HG03039 (cell line): ENCODE results near the gene HSPB1.
"Not testable (repeated sequence)": the region's sequence is repeated elsewhere in the genome, so short reads cannot be mapped to it uniquely, and the experiment has no call there.

Experiments
- ATAC-seq: cut with Tn5 transposase; IDR thresholded peaks from one replicate; pipeline ENCODE4 v1.9.1; 2021; ENCODE audit warnings: mild to moderate bottlenecking, moderate library complexity; ENCODE audit not compliant: unreplicated experiment

Gene HSPB1

DNA sequence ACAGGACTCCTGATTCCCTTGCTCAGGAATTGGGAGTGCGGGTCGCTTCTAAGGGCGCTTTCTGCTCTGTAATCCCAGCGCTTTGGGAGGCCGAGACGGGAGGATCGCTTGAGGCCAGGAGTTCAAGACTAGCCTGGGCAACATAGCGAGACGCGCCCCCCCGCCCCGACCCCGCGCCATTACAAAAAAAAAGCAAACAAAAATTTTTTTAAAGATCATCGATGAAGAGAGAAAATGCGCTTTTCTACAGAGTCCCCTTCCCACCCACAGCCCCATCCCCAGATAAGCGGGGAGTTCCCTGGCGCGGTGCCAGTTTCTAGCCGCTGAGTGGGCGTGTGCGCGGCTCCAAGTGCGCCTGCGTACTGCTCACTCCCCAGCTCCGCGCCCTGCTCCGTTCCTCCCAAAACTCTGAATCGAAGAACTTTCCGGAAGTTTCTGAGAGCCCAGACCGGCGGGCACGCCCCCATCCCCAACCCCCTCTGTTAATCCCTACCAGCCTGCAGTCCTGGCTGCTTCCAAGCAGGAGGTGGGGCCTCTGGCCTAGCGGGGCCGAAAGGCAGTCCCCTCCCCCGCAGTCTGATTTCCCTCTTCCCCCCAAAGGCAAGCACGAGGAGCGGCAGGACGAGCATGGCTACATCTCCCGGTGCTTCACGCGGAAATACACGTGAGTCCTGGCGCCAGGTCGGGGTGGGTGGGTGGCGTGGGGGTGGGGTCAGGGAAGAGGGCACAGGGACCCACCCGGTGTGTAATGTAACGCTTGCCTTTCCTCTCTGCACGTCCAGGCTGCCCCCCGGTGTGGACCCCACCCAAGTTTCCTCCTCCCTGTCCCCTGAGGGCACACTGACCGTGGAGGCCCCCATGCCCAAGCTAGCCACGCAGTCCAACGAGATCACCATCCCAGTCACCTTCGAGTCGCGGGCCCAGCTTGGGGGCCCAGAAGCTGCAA, 1.0 kb downstream of the HSPB1 start:
- ATAC-seq: peak; percentile 40

DNA sequence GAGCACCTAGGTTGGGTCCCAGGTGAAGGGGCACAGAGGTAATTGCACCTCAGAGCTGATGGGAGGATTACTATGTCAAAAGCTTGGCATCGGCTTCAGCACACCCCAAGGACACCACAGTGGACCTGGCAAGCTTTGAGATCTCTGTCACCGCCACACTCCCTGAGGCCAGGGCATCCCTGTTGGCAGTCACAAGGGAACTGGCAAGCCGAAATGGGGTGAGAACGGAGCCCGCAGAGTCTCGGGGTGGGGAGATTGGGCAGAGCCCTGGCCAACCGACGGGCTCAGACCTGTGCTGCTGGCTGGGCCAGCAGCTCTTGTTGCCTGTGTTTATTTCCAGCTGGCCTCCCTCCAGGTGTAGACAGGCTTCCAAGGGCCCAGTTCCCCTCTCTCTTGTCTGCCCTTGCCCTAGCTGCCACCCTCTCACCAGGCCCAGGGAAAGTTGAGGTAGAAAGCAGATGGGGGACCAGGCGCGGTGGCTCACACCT, 2.5 kb downstream of the HSPB1 start:
- ATAC-seq: no peak

DNA sequence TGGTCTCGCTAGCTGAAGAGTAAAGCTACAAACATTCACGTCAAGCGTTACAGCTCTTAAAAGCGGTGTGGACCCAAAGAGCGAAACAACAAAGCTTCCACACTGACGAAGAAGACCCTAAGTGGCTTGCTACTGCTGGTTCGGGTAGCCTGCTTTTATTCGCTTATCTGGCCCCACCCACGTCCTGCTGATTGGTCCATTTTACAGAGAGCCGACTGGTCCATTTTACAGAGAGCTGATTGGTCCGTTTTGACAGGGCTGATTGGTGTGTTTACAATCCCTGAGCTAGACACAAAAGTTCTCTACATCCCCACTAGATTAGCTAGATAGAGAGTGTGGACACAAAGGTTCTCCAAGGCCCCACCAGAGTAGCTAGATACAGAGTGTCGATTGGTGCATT, 6.4 kb downstream of the HSPB1 start:
- ATAC-seq: not testable (repeated sequence)

DNA sequence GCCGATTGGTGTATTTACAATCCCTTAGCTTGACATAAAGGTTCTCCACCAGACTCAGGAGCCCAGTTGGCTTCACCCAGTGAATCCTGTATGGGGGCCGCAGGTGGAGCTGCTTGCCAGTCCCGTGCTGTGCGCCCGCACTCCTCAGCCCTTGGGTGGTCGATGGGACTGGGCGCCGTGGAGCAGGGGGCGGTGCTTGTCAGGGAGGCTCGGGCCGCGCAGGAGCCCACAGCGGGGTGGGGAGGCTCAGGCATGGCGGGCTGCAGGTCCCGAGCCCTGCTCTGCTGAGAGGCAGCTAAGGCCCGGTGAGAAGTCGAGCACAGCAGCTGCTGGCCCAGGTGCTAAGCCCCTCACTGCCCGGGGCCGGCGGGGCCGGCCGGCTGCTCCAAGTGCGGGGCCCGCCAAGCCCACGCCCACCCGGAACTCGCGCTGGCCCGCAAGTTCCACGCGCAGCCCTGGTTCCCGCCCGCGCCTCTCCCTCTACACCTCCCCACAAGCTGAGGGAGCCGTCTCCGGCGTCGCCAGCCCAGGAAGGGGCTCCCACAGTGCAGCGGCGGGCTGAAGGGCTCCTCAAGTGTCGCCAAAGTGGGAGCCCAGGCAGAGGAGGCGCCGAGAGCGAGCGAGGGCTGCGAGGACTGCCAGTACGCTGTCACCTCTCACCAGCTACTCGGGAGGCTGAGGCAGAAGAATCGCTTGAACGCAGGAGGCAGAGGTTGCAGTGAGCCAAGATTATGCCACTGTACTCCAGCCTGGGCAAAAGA, 7.0 kb downstream of the HSPB1 start:
- ATAC-seq: not testable (repeated sequence)

DNA sequence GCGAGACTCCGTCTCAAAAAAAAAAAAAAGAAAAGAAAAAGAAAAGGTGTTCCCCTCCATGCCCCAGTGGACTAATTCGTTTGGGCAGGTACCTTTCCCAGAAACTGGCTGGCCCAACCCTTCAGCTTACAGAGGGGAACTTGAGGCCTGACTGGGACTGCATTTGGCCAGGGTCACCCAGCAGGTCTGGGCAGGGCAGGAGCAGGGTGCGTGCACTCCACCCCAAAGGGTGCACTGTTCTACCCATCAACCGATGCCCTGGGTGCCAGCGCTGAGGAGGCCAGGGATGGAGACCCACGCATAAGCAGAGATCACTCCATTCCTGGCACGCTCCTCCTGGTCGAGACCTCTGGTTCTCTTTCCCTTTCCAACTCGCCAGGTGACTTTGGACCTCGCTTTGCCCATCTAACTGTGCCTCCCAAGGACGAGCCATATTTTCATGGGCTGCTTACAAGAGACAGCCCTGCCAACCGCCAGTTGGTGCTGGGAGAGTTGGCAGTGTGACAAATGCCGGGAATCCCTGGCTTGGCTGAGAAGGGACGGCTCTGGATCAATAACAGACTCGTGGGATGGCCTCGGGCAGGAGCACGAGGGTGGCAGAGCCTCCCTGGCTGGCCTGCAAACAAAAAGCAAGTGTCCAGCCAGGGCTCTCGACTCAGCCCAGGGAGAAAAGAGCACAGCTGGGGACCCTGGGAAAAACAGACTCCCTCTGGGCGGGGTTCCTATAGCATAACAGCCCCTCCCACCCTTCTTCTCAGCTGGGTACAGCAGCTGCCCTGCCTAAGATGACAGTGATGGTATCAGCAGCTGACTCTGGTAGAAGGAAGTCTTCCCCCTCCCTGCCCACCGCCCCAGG, 7.9 kb downstream of the HSPB1 start:
- ATAC-seq: no peak

DNA sequence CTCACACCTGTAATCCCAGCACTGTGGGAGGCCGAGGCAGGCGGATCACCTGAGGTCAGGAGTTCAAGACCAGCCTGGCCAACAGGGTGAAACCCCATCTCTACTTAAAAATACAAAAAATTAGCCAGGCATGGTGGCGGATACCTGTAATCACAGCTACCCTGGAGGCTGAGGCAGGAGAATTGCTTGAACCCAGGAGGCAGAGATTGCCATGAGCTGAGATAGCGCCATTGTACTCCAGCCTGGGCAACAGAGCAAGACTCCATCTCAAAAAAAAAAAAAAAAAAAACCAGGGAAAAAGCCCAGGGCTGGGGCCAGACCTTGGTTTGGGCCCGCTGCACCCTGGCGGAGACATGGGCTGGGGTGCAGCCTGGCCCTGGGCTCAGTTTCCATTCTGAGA, 9.4 kb downstream of the HSPB1 start:
- ATAC-seq: not testable (repeated sequence)

DNA sequence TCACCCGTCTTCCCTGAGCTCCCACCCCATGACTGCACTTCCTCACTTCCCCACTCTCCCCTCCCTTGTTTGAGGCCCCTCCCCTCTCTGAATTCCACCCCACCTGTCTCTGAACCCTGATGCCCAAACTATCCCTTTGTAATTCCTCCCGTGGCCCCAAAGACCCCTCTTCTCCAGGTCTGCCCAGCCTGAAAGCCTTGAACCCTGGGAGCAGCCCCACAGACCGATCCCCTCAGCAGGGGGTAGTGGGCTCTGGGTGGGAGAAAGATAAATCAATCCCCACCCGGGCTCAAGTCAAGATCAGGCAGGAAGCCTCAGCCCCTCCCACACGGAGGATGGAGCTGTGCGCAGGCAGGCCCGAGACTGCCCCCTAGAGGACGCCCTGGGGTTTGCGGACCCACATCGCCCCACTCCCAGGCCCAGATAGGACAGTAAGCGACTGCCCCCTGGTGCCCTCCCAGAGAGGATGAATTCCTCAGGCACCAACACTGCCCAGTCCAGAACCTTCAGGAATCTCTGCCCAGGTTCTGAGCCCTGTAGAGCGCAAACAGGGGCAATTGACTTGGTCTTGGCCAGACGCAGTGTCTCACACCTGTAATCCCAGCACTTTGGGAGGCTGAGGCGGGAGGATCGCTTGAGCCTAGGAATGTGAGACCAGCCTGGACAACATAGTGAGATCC, 11.7 kb downstream of the HSPB1 start:
- ATAC-seq: peak; percentile 32

DNA sequence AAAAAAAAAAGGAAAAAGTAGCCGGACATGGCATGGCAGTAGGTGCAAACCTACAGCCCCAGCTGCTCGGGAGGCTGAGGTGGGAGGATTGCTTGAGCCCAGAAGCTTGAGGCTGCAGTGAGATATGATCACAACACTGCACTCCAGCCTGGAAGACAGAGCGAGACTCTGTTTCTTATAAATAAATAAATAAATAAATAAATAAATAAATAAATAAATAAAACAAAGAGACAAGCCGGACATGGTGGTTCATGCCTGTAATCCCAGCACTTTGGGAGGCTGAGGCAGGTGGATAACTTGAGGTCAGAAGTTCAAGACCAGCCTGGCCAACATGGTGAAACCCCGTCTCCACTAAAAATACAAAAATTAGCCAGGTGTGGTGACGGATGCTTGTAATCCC, 12.3 kb downstream of the HSPB1 start:
- not testable (repeated sequence) for ATAC-seq

DNA sequence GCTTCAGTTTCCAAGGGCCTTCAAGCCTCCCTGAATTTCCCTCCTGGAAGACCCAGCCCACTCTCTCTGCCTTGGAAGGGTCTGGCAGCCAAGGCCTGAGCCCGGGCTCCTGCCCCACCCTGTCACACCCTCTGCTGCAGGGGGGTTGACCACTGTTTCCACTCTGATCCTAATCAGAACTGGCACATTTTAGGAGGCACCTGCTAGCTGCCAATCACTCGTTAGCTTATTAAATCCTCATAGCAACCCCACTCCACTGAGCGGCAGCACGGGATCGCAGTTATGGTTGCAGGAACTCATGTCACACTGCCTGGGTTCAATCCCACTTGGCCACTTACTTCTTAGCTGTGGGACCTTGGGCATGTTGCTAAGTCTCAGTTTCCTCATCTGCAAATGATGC, 12.9 kb downstream of the HSPB1 start:
- no peak for ATAC-seq

DNA sequence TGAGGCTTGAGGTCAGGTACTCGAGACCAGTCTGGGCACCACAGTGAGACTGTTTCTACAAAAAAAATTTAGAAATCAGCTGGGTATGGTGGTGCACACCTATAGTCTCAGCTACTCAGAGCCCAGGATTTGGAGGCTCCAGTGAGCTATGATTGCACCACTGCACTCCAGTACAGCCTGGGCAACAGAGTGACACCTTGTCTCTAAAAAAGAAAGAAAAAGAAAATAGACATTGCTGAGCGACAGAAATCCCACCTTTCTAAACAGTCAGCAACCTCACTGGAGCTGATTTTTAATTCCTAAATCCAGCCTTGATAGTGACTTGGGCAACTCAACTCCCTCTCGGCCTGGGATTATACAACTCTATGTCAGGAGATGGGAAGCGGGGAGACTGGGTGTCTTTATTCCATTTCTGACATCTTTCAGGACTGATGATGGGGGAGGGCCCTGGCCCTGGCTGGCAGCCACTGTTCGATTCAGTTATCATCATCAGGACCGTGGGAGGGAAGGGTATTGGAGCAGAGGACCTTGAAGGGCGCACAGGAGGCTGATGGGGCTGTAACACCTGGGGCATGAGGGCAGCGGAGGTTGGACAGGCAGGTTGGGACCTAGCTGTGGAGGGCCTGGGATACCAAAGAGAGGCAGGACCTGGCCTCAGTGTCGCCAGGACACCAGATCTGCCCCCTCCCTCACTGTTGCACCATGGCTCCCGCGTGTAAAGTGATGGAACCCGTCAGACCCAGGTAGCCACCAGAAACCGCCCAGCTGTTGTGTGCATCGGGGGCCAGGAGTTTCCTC, 14.7 kb downstream of the HSPB1 start:
- ATAC-seq: no peak

DNA sequence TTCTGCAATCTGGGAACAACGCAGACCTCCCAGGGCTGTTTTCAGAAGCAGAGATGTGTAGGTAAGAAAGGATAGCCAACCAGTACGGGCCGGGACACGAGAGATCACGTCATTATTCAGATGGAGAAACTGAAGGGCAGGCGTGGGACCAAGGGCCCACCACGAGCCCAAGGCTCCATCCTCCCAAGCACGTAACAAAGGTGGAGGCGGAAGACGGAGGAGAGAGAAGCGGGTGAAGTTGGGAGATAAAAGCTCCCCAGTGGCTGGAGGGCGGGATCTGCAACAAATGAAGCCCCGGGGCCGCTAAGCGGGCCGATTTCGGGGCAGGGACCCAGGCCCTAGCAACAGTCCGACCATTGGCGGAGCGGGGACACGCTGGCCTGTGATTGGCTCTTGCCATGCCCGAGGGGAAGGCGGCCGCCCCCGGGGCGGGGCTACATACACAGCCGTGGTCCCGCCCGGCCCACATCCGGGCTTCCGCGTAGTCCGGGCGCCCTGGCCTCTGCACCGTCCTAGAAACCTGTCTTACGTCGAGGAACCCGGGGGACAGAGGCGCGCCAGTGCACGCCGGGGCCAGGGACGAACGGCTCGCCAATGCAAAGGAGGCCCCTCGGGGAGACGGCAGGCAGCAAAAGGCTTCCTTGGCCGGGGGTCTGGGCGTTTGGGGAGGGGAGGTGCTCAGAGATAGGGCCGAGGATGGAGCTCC, 15.5 kb downstream of the HSPB1 start:
- ATAC-seq: peak; percentile 93

DNA sequence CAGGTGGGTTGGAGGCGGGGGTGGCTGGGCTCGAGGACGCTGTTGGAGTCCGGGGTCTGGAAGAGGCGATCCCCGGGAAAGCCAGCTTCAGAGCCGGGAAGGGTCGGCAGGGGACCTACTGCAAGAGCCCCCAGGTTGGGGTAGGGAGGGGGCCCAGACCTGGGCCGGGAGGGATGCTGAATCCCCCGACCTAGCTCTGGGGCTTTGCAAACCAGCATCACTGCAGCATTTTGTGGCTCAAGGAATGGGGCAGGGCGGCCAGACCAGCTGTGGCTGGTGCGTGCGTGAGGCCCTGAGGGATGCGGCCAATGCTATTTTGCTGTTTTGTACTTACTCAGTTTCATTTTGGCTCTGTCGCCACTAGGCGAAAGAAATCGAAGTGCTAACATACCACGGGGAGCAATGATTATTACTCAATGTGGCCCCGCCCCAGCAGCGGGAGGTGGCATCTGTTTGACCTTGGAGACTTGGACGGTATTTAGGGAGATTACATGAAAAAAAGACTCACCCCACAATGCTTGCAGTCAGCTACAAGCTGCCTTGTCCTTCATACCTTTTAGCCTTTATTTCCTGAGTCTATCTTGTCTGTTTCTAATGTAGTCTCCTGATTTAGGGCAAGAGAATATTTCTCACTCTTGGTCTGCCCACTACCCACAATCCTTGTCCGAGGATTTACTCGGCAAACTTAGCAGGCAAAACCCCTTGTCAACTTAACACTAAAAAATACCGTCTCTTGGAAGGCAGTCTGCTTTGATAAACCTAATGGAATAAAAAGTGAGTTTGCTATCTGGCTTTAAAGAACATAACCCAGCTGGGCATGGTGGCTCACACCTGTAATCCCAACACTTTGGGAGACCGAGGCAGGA, 16.2 kb downstream of the HSPB1 start:
- ATAC-seq: peak; percentile 22

DNA sequence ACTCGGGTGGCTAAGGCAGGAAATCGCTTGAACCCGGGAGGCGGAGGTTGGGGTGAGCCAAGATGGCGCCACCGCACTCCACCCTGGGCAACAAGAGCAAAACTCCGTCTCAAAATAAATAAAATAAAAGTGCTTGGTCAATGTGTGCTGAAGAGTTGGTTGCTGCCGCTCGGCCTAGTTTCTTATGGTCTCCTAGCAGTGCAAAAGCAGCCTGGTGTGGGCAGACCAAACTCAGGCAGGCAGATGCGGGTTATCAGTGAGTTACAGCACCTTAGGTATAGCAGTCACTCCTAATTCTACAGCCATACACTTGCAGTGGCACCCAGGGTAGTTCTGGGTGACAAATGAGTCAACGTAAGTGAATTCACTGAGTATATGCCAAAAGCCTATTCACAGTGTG, 22.6 kb downstream of the HSPB1 start:
- ATAC-seq: no peak

DNA sequence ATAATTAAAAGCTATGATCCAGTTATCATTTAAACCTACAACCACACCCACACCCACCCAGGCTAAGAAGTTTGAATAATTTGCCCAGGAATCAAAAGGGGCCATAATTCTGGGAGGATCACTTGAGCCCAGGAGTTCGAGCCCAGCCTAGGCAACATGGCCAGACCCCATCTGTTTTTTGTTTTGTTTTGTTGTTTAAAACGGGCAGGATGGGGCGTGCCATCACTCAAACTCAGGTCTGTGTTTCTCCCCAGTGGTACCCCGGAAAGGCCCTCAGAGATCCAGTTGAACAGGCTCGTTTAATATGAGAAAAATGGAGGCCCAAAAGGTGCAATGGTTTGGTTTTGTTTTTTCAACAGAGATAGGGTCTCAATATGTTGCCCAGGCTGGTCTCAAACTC, 23.3 kb downstream of the HSPB1 start:
- no peak for ATAC-seq

DNA sequence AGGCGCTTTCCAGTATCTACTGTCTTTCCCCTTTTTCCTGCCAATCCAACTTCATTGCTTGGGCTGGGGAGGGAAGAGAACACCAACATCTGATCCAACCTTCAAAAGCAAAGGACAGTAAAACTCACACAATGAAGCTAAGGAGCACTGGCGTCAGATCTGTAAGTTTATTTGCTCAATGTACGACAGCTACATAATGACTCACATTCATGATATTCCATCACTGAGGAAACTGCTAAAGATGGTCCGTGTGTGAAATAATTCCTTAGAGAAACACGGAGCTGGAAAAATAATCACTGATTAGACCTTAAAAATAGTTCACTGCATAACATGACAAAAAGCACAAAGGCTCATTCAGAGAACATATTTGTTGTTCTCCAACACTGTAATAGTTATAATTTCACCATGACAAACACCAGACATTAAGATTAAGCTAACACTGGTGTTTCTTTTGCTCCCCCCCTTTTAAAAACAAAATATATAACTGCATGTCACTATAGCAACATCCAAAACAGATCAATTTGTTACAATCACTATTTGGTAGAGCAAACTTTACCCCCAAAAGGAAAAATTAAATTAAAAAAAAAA, 24.3 kb downstream of the HSPB1 start:
- ATAC-seq: no peak

DNA sequence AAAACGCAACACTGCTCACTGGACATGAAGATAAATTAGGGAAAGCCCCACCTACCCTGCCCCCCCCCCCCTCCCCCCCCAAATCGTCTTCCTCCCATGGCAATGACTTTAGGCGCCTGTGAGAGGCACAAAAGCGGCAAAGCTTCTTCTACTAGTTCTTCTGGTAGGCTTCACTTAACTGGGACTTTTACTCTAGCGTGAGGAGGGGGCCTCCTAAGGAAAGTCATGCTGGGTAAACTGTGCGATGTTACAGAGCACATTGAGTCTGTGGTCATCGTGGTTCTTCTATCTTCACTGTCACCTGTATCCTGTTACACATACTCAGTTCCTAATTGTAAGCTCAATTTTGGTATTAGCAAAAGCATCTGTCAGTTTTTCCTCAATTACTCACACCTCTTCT, 25.1 kb downstream of the HSPB1 start:
- no peak for ATAC-seq

DNA sequence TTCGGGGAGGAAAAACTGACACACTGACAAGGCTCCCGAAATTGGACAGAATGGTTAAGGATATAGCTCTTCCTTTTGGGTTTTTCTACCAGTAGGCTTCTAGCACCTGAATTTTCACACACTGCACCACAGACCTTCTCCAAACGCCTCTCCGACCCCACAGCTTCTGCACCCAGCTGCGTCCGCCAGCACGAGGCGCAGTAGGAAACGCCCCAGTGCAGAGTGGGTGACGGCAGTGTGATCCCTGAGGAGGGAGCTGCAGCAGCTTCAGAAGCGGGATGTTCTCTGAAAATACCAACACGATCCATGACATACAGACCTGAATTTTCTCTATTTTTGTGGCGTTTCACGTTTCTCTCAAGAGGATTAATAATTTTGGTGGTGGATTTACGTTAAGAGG, 25.9 kb downstream of the HSPB1 start:
- ATAC-seq: no peak

DNA sequence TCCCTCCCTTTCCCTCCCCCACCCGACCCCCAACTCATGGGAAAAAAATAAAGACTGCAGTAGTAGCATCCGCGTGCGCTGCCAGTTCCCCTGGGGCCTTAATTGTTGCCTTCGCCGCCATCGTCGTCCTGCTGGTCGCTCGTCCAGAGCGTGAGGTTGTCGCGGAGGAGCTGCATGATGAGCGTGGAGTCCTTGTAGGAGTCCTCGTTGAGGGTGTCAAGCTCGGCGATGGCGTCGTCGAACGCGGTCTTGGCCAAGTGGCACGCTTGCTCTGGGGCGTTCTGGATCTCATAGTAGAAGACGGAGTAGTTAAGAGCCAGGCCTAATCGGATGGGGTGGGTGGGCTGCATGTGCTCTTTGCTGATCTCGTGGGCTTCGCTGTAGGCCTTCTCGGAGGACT, 27.0 kb downstream of the HSPB1 start:
- no peak for ATAC-seq
